HEK293T (cell line): Measurements from ENCODE around the gene RAPGEF3.

ENCODE experiments used
- CTCF ChIA-PET: fragments of 350-600 bp; formaldehyde crosslinking; extraction: SDS; loops from one replicate; lab custom pipeline; 2021; ENCODE audit warnings: antibody characterized with exemption, inconsistent platforms; lab: Yijun Ruan, JAX
- POLR2A ChIA-PET: fragments of 350-600 bp; formaldehyde crosslinking; extraction: SDS; loops from one replicate; lab custom pipeline; 2020; ENCODE audit warnings: antibody characterized with exemption, inconsistent platforms; lab: Yijun Ruan, JAX
- DNase-seq: peaks from one replicate; pipeline ENCODE4 v3.0.0; 2012; ENCODE audit warnings: mixed read lengths; ENCODE audit errors: extremely low spot score
- ARNT ChIP-seq: fragments of 450-650 bp; IDR thresholded peaks from 2 replicates; pipeline ENCODE4 v1.6.1; 2017; ENCODE audit warnings: mild to moderate bottlenecking
- BHLHE40 ChIP-seq: fragments of 450-650 bp; IDR thresholded peaks from 2 replicates; pipeline ENCODE4 v1.6.1; 2016; ENCODE audit warnings: mild to moderate bottlenecking, moderate library complexity, borderline replicate concordance
- CTBP1 ChIP-seq: fragments of 450-650 bp; IDR thresholded peaks from 2 replicates; pipeline ENCODE4 v1.6.1; 2016; ENCODE audit warnings: borderline replicate concordance
- ELF4 ChIP-seq: fragments of 450-650 bp; IDR thresholded peaks from 2 replicates; pipeline ENCODE4 v1.6.1; 2017; ENCODE audit warnings: antibody characterized with exemption
- FOXA1 ChIP-seq: fragments of 450-650 bp; IDR thresholded peaks from 2 replicates; pipeline ENCODE4 v1.6.1; 2016; ENCODE audit warnings: mild to moderate bottlenecking
- FOXK2 ChIP-seq: fragments of 450-650 bp; IDR thresholded peaks from 2 replicates; pipeline ENCODE4 v1.6.1; 2016; ENCODE audit warnings: mild to moderate bottlenecking
- FOXM1 ChIP-seq: fragments of 450-650 bp; IDR thresholded peaks from 2 replicates; pipeline ENCODE4 v1.6.1; 2017; ENCODE audit warnings: mild to moderate bottlenecking, borderline replicate concordance
- HDGF ChIP-seq: fragments of 450-650 bp; IDR thresholded peaks from 2 replicates; pipeline ENCODE4 v1.6.1; 2017; ENCODE audit warnings: antibody characterized with exemption, borderline replicate concordance
- L3MBTL2 ChIP-seq: fragments of 450-650 bp; conservative IDR thresholded peaks from 2 replicates; pipeline ENCODE4 v1.6.1; 2016; ENCODE audit warnings: mild to moderate bottlenecking
- LEF1 ChIP-seq: fragments of 450-650 bp; IDR thresholded peaks from 2 replicates; pipeline ENCODE4 v1.6.1; 2017; ENCODE audit warnings: mild to moderate bottlenecking, borderline replicate concordance
- NFRKB ChIP-seq: fragments of 450-650 bp; IDR thresholded peaks from 2 replicates; pipeline ENCODE4 v1.6.1; 2016; ENCODE audit warnings: mild to moderate bottlenecking, moderate library complexity
- PKNOX1 ChIP-seq: fragments of 450-650 bp; IDR thresholded peaks from 2 replicates; pipeline ENCODE4 v1.6.1; 2016
- SP1 ChIP-seq: fragments of 450-650 bp; IDR thresholded peaks from 2 replicates; pipeline ENCODE4 v1.6.1; 2017
- SUZ12 ChIP-seq: fragments of 450-650 bp; IDR thresholded peaks from 2 replicates; pipeline ENCODE4 v1.6.1; 2016; ENCODE audit warnings: mild to moderate bottlenecking
- TARDBP ChIP-seq: fragments of 450-650 bp; IDR thresholded peaks from 2 replicates; pipeline ENCODE4 v1.6.1; 2016
- ZNF384 ChIP-seq: fragments of 450-650 bp; IDR thresholded peaks from 2 replicates; pipeline ENCODE4 v1.6.1; 2016

Gene RAPGEF3

GRCh38 chr12:47752121-47752520 is 6.6 kb downstream of the RAPGEF3 start:
- DNase-seq, result no peak
- ChIA-PET POLR2A (no interaction called here), CTCF (interaction anchor here (1.0 to 2.1 kb wide), 3 partner anchors 10 to 20 kb away, joined by 3 to 11 read pairs (median 3); no protein-coding TSS in a partner anchor)
- no peak for TF ChIP-seq PKNOX1
- TF ChIP-seq LEF1, result no peak
- TF ChIP-seq SUZ12, result no peak
- TF ChIP-seq TARDBP, result no peak

DNA sequence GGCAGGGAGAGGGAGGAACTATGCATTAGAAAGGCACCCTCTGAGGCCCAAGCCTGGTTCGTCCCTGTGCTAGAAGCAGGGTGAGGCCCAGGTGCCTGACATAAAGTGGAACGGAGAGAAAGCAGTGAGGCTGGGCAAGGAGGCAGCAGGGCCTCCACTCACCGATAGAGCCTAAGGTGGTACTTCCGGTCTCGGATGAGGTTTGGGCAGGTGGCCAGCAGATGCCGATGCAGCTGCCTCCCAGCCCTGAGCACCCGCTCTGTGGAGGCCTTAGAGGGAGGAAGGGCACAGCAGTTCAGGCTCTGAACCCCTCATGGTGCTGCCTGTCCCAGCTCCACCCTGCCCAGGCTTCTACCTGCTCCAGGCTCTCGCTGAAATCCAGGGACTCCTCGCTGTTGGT is 7.1 kb downstream of the RAPGEF3 start:
- POLR2A ChIA-PET, result no interaction called here
- DNase-seq, result no peak
- CTCF ChIA-PET, result interaction anchor here (2.1 kb wide), 1 partner anchor 9 kb away, joined by 11 read pairs; no protein-coding TSS in a partner anchor
- TF ChIP-seq NFRKB (no peak), CTBP1 (no peak), ELF4 (no peak), LEF1 (no peak), ARNT (no peak), FOXA1 (no peak), FOXK2 (no peak), ZNF384 (no peak), TARDBP (no peak), BHLHE40 (no peak)

DNA sequence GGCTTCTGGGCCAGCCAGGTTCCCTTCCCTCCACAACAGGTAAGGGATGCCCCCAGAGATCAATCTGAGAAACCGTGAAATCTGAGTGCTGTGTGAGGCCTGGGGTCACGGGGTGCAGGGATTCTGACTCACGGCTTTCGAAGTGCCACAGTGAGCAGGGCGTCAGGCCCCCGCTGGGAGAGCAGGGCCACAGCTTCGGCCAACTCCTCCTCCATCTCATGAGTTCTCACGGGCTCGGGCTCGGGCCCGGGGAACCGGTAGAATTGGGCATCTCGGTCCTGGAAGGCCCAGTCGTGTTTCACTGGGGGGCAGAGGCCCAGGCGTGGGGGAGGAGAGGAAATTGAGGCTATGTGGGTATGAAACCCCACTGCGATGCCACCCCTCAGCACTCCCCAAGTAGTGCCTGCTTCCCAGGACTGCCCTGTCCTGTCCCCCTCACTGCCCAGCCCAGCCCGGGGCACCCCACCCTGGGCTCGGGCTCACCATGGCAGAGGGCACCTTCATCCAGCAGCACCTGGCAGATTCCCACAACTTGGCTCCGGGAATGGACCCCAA is 7.7 kb downstream of the RAPGEF3 start:
- no peak for TF ChIP-seq FOXK2
- no peak for TF ChIP-seq TARDBP
- TF ChIP-seq FOXA1, result no peak
- TF ChIP-seq PKNOX1, result no peak
- TF ChIP-seq ARNT, result no peak
- TF ChIP-seq ELF4, result no peak
- TF ChIP-seq L3MBTL2, result no peak
- TF ChIP-seq HDGF, result no peak
- no peak for TF ChIP-seq BHLHE40
- TF ChIP-seq NFRKB, result no peak
- no peak for TF ChIP-seq LEF1
- TF ChIP-seq SUZ12, result no peak
- TF ChIP-seq ZNF384, result no peak
- no peak for TF ChIP-seq FOXM1
- TF ChIP-seq CTBP1, result no peak
- TF ChIP-seq SP1, result no peak
- CTCF ChIA-PET, result no interaction called here
- DNase-seq, result no peak
- POLR2A ChIA-PET, result no interaction called here

GRCh38 chr12:47750229-47750798 is 8.4 kb downstream of the RAPGEF3 start:
- TF ChIP-seq ZNF384 (no peak), ARNT (no peak), FOXM1 (no peak), FOXA1 (no peak), FOXK2 (no peak), SUZ12 (no peak), SP1 (no peak), PKNOX1 (no peak), LEF1 (no peak), BHLHE40 (no peak), NFRKB (no peak), L3MBTL2 (no peak), TARDBP (no peak), CTBP1 (no peak), ELF4 (no peak), HDGF (no peak)
- DNase-seq, result no peak
- CTCF ChIA-PET, result no interaction called here
- POLR2A ChIA-PET, result no interaction called here

DNA sequence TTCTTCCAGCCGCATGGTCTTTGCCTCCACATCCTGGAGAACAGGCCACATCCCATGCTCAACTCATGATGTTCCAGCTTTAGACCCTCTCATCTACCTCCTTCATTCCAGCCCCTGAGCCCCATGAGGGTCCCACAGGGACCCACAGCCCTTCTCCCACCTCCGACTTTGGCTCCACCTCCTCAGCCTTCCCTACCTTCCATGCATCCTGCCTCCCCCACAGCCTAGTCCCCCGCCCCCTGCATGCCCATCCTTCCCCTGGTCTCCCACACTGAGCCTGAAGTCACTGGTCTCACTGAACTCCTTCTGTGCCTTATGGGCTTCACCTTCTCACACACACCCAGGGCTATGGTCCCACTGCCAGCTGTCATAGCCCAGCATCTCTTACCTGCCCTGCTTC is 9.8 kb downstream of the RAPGEF3 start:
- CTCF ChIA-PET, result no interaction called here
- no peak for TF ChIP-seq HDGF
- TF ChIP-seq L3MBTL2, result no peak
- TF ChIP-seq SUZ12, result no peak
- no peak for TF ChIP-seq ELF4
- no peak for TF ChIP-seq SP1
- TF ChIP-seq LEF1, result no peak
- no peak for TF ChIP-seq FOXA1
- no peak for TF ChIP-seq ZNF384
- TF ChIP-seq NFRKB, result no peak
- DNase-seq, result no peak
- POLR2A ChIA-PET, result no interaction called here

DNA sequence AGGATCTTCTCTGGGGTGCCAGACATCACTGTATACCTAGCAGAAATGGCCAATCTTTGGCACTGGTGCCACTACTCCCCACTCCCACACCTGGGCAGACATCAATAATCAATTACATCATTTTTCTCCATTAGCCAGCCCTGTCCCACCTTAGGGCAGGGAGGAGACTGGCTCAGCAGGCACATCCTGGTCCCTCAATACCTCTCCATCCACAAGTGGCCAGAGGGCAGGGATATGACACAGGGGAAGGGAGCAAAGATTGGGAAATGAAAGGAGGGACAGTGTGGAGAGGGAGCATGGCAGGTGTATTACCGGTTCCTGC is 10.2 kb downstream of the RAPGEF3 start:
- ChIA-PET POLR2A (no interaction called here), CTCF (no interaction called here)
- TF ChIP-seq SUZ12 (no peak), FOXA1 (no peak), HDGF (no peak), CTBP1 (no peak), PKNOX1 (no peak), FOXM1 (no peak), BHLHE40 (no peak), L3MBTL2 (no peak), FOXK2 (no peak), TARDBP (no peak), NFRKB (no peak), ZNF384 (no peak), ARNT (no peak)
- no peak for DNase-seq
